Hepatocyte (in vitro differentiated cells): ENCODE data around the gene UBASH3A.

Source experiments
- EZH2phosphoT487 ChIP-seq: fragments of 200-600 bp; sonication (generic); IDR thresholded peaks from one replicate; pipeline ENCODE4 v1.6.1; 2018; ENCODE audit warnings: antibody characterized with exemption, mild to moderate bottlenecking, low read depth, moderate library complexity; ENCODE audit not compliant: unreplicated experiment, severe bottlenecking
- TF ChIP-seq, protein P1 (sequence below): fragments of 200-600 bp; sonication (generic); IDR thresholded peaks from 2 replicates; pipeline ENCODE4 v1.5.1; 2016; ENCODE audit warnings: antibody characterized with exemption, mild to moderate bottlenecking; ENCODE audit not compliant: poor library complexity

DNA sequence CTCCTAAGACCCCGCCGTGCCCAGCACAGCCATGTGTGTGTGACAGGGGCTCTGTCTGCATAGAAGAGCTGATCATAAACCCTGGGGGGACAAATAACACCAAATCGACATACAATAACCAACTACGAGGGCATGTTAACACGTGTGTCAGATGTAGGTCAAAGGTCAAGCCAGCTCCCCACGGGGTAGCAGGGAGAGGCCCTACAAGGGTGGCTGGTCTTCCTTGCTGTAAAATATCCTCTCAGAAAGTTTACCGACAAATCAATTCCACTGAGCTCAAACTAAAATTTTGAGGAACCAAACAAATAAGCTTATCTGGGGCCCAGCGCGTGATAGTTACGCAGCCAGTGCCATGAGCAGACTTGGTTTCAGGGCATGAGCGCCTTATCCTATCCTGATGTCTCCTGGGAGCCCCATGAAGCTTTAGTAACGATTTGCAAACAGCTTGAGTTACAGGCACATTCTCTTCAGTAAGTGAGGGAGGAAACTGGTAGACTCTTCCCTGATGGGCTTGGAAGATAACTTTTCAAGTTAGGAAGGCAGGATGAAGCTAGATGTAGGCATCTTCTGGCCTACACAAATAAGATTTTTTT is 5.2 kb upstream of the UBASH3A start:
- TF ChIP-seq, protein P1, sequence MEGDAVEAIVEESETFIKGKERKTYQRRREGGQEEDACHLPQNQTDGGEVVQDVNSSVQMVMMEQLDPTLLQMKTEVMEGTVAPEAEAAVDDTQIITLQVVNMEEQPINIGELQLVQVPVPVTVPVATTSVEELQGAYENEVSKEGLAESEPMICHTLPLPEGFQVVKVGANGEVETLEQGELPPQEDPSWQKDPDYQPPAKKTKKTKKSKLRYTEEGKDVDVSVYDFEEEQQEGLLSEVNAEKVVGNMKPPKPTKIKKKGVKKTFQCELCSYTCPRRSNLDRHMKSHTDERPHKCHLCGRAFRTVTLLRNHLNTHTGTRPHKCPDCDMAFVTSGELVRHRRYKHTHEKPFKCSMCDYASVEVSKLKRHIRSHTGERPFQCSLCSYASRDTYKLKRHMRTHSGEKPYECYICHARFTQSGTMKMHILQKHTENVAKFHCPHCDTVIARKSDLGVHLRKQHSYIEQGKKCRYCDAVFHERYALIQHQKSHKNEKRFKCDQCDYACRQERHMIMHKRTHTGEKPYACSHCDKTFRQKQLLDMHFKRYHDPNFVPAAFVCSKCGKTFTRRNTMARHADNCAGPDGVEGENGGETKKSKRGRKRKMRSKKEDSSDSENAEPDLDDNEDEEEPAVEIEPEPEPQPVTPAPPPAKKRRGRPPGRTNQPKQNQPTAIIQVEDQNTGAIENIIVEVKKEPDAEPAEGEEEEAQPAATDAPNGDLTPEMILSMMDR = no peak
- TF ChIP-seq EZH2phosphoT487 = no peak
